Neural progenitor cell (in vitro differentiated cells): ENCODE results near the gene TMEM183A. TPM values are rescaled to one million over a fixed set of nuclear protein-coding genes. Genes with fewer than 3 reads are reported as not detected.

Experiments
- DNase-seq: peaks from one replicate; pipeline ENCODE4 v3.0.0-alpha.2; 2016; ENCODE audit warnings: low spot score
- H2AFZ ChIP-seq: fragments of 200-600 bp; sonication (generic); replicated peaks from 2 replicates; pipeline ENCODE4 v1.6.1; 2016; ENCODE audit warnings: antibody characterized with exemption
- H3F3A ChIP-seq: fragments of 200-600 bp; sonication (generic); 2 replicates; pipeline ENCODE4 v1.6.1; 2016; ENCODE audit warnings: antibody characterized with exemption, low read depth
- H3K27ac ChIP-seq: fragments of 200-600 bp; sonication (generic); 2 replicates; pipeline ENCODE4 v1.5.1; 2016; ENCODE audit warnings: mild to moderate bottlenecking
- H3K27me3 ChIP-seq: fragments of 200-600 bp; sonication (generic); 2 replicates; pipeline ENCODE4 v1.6.1; 2016; ENCODE audit warnings: mild to moderate bottlenecking, moderate library complexity
- H3K36me3 ChIP-seq: fragments of 200-600 bp; sonication (generic); 2 replicates; pipeline ENCODE4 v1.5.1; 2016
- H3K4me1 ChIP-seq: fragments of 200-600 bp; sonication (generic); 2 replicates; pipeline ENCODE4 v1.6.1; 2016; ENCODE audit warnings: mixed run types
- H3K4me2 ChIP-seq: fragments of 200-600 bp; sonication (generic); 2 replicates; pipeline ENCODE4 v1.6.1; 2016
- H3K4me3 ChIP-seq: fragments of 200-600 bp; sonication (generic); 2 replicates; pipeline ENCODE4 v1.5.1; 2016
- H3K79me2 ChIP-seq: fragments of 200-600 bp; sonication (generic); 2 replicates; pipeline ENCODE4 v1.6.1; 2016; ENCODE audit warnings: low read depth
- H3K9ac ChIP-seq: fragments of 200-600 bp; sonication (generic); 2 replicates; pipeline ENCODE4 v1.6.1; 2016
- H3K9me3 ChIP-seq: fragments of 200-600 bp; sonication (generic); 2 replicates; pipeline ENCODE4 v1.5.1; 2016; ENCODE audit warnings: low read depth
- H4K20me1 ChIP-seq: fragments of 200-600 bp; sonication (generic); 2 replicates; pipeline ENCODE4 v1.6.1; 2016; ENCODE audit warnings: low read depth
- H3K27ac Mint-ChIP-seq: 3 replicates; pipeline ENCODE4 v1.8.0; 2021; ENCODE audit warnings: mixed read lengths
- H3K27me3 Mint-ChIP-seq: 2 replicates; pipeline ENCODE4 v1.8.0; 2022; ENCODE audit warnings: low read depth, mild to moderate bottlenecking, inconsistent platforms, moderate library complexity, mixed read lengths; ENCODE audit not compliant: insufficient read depth
- H3K36me3 Mint-ChIP-seq: 3 replicates; pipeline ENCODE4 v1.8.0; 2021; ENCODE audit warnings: mixed read lengths
- H3K4me1 Mint-ChIP-seq: 3 replicates; pipeline ENCODE4 v1.8.0; 2021; ENCODE audit warnings: mixed read lengths
- H3K4me3 Mint-ChIP-seq: 3 replicates; pipeline ENCODE4 v1.8.0; 2021; ENCODE audit warnings: mild to moderate bottlenecking, moderate library complexity, mixed read lengths
- H3K9me3 Mint-ChIP-seq: 3 replicates; pipeline ENCODE4 v1.8.0; 2020; ENCODE audit warnings: mixed read lengths
- CTCF ChIP-seq: fragments of 200-600 bp; sonication (generic); IDR thresholded peaks from 2 replicates; pipeline ENCODE4 v1.5.1; 2017; ENCODE audit warnings: antibody characterized with exemption, mild to moderate bottlenecking
- EZH2 ChIP-seq: fragments of 200-600 bp; sonication (generic); IDR thresholded peaks from 2 replicates; pipeline ENCODE4 v1.6.1; 2017; ENCODE audit warnings: antibody characterized with exemption, mild to moderate bottlenecking, moderate library complexity
- EZH2phosphoT487 ChIP-seq: fragments of 200-600 bp; sonication (generic); IDR thresholded peaks from 2 replicates; pipeline ENCODE4 v1.6.1; 2017; ENCODE audit warnings: antibody characterized with exemption
- total RNA-seq: library from RNA; depleted of rRNA; stranded (reverse); fragments of >200 nt; gene quantifications from 2 replicates; pipeline ENCODE4 v1.2.3, GENCODE V29; 2015; ENCODE audit warnings: low replicate concordance

The TMEM183A gene
- total RNA-seq, 1 donor from 2014 or later: 92.4 TPM

GRCh38 chr1:203044546-203045250 lies 37.5 kb downstream of the TMEM183A start:
- Histone ChIP-seq H3K9ac (no peak overlapping the region), H3K4me2 (no peak overlapping the region), H3K27me3 (no peaks in the 10 kb centered on the region), H3K36me3 (no peaks in the 10 kb centered on the region), H3K27ac (no peak overlapping the region), H3F3A (no peaks in the 10 kb centered on the region), H4K20me1 (no peaks in the 10 kb centered on the region), H2AFZ (no peak overlapping the region), H3K4me3 (no peak overlapping the region), H3K79me2 (no peaks in the 10 kb centered on the region), H3K4me1 (peaks cover 6% of the 10 kb centered on the region), H3K9me3 (no peaks in the 10 kb centered on the region)
- Mint-ChIP-seq H3K36me3 (peaks cover 20% of the 10 kb centered on the region), H3K27me3 (peaks cover 6% of the 10 kb centered on the region), H3K4me3 (no peak overlapping the region), H3K9me3 (no peaks in the 10 kb centered on the region), H3K27ac (no peak overlapping the region), H3K4me1 (peaks cover 24% of the 10 kb centered on the region)
- no peak for DNase-seq
- TF ChIP-seq CTCF (no peak), EZH2 (no peak), EZH2phosphoT487 (no peak)

- Histone ChIP-seq H3F3A (no peaks in the 10 kb centered on the region), H2AFZ (no peak overlapping the region), H3K9ac (no peak overlapping the region), H3K79me2 (no peaks in the 10 kb centered on the region), H3K27ac (no peak overlapping the region), H3K9me3 (no peaks in the 10 kb centered on the region), H3K36me3 (no peaks in the 10 kb centered on the region), H3K4me3 (no peak overlapping the region), H3K4me1 (peaks cover 6% of the 10 kb centered on the region), H3K27me3 (no peaks in the 10 kb centered on the region), H3K4me2 (no peak overlapping the region), H4K20me1 (no peaks in the 10 kb centered on the region)
- H3K27ac Mint-ChIP-seq: peak overlapping the region; percentile 19
- peaks cover 5% of the 10 kb centered on the region for H3K27me3 Mint-ChIP-seq
- TF ChIP-seq EZH2: no peak
- TF ChIP-seq CTCF: no peak
- no peak for TF ChIP-seq EZH2phosphoT487
- peaks cover 24% of the 10 kb centered on the region for H3K4me1 Mint-ChIP-seq
- no peak for DNase-seq
- H3K9me3 Mint-ChIP-seq: no peaks in the 10 kb centered on the region
- peaks cover 20% of the 10 kb centered on the region for H3K36me3 Mint-ChIP-seq
- H3K4me3 Mint-ChIP-seq: no peak overlapping the region
Observed at GRCh38 chr1:203045336-203045735, 38.2 kb downstream of the TMEM183A start.

DNA sequence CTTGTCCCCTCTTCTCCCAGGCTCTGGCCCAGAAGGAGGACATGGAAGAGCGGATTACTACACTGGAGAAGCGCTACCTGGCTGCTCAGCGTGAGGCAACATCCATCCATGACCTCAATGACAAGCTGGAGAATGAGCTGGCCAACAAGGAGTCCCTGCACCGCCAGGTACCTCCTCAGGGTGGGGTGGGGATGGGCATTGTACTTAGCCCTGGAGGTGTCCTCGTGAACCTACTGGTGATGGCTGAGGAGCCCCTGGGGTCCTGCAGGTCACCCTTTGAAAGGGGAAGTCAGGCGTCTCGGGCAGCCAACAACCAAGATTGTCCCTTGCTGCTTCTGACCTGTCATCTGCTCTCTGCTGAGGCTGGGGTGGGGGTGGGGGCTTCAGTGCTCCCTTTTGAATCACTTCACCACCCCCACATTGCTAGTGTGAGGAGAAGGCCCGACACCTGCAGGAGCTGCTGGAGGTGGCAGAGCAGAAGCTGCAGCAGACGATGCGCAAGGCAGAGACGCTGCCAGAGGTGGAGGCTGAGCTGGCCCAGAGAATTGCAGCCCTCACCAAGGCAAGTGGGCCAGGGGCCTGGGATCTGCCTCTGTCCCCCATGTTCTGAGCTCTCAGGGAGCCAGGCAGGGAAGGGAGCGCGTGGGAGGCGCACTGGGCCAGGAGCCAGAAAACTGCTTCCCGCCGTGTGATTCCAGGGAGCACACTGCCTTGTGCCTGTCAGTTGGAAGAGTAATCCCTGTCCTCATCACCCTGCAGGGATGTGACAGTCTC lies 38.8 kb downstream of the TMEM183A start:
- Mint-ChIP-seq H3K27ac (peak overlapping the region; percentile 19), H3K4me3 (no peak overlapping the region), H3K27me3 (peaks cover 5% of the 10 kb centered on the region), H3K9me3 (no peaks in the 10 kb centered on the region), H3K36me3 (peaks cover 21% of the 10 kb centered on the region), H3K4me1 (peaks cover 22% of the 10 kb centered on the region)
- H3K9me3 ChIP-seq: no peaks in the 10 kb centered on the region
- H3K27me3 ChIP-seq: no peaks in the 10 kb centered on the region
- no peaks in the 10 kb centered on the region for H3F3A ChIP-seq
- H3K4me2 ChIP-seq: no peak overlapping the region
- no peak overlapping the region for H3K4me3 ChIP-seq
- no peaks in the 10 kb centered on the region for H4K20me1 ChIP-seq
- no peak overlapping the region for H3K9ac ChIP-seq
- no peak overlapping the region for H2AFZ ChIP-seq
- TF ChIP-seq CTCF: no peak
- no peak for TF ChIP-seq EZH2
- TF ChIP-seq EZH2phosphoT487: no peak
- peaks cover 6% of the 10 kb centered on the region for H3K4me1 ChIP-seq
- no peaks in the 10 kb centered on the region for H3K36me3 ChIP-seq
- no peaks in the 10 kb centered on the region for H3K79me2 ChIP-seq
- no peak overlapping the region for H3K27ac ChIP-seq
- DNase-seq: no peak
